ENCODE data around the gene SPTAN1.
"Not testable (repeated sequence)": the region's sequence is repeated elsewhere in the genome, so short reads cannot be mapped to it uniquely, and the experiment has no call there.

Gene SPTAN1

DNA sequence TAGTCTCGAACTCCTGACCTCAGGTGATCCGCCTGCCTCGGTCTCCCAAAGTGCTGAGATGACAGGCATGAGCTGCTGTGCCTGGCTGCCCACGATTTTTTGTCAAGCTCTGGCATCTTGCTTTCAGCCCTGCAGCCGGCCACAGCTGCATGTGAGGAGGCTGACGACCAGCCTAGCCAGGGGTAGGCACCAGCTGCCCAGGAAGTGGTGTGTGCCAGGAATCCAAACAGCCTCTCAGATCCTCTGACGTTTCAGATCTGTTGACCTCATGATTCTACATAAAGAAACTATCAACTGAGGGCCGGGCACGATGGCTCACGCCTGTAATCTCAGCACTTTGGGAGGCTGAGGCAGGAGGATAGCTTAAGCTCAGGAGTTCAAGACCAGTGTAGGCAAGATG is 85.3 kb downstream of the SPTAN1 start:
- no peak overlapping the region for H3K4me3 ChIP-seq (ENCODE audit: low read depth, low read length)
- DNase-seq (ENCODE audit: low read depth, low spot score), result peak; percentile 26
- in situ Hi-C loops (cut with HindIII; ENCODE audit: low sequenced_read_pairs), result no loop called here
- TF ChIP-seq, protein P1, sequence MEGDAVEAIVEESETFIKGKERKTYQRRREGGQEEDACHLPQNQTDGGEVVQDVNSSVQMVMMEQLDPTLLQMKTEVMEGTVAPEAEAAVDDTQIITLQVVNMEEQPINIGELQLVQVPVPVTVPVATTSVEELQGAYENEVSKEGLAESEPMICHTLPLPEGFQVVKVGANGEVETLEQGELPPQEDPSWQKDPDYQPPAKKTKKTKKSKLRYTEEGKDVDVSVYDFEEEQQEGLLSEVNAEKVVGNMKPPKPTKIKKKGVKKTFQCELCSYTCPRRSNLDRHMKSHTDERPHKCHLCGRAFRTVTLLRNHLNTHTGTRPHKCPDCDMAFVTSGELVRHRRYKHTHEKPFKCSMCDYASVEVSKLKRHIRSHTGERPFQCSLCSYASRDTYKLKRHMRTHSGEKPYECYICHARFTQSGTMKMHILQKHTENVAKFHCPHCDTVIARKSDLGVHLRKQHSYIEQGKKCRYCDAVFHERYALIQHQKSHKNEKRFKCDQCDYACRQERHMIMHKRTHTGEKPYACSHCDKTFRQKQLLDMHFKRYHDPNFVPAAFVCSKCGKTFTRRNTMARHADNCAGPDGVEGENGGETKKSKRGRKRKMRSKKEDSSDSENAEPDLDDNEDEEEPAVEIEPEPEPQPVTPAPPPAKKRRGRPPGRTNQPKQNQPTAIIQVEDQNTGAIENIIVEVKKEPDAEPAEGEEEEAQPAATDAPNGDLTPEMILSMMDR (IDR thresholded peaks at IDR 0.05; ENCODE audit: low read depth, low read length), result no peak

DNA sequence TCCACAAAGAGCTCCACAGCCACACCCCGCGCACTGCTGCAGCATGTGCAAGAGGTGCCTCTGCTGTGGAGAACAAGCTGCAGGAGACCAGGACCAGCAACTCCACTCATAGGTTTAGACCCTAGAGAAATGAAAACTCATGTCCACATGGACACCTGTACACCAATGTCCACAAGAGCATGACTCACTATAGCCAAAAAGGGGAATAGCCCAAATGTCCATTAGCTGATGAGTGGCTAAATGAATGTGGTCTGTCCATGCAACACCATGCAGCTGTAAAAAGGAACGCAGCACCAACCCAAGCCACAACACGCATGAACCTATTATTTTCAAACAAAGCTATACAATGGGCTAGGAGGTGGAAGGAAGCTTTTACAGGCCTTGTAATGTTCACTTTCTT is 86.2 kb downstream of the SPTAN1 start:
- TF ChIP-seq, protein P1 (IDR thresholded peaks at IDR 0.05; ENCODE audit: low read depth, low read length), result no peak

DNA sequence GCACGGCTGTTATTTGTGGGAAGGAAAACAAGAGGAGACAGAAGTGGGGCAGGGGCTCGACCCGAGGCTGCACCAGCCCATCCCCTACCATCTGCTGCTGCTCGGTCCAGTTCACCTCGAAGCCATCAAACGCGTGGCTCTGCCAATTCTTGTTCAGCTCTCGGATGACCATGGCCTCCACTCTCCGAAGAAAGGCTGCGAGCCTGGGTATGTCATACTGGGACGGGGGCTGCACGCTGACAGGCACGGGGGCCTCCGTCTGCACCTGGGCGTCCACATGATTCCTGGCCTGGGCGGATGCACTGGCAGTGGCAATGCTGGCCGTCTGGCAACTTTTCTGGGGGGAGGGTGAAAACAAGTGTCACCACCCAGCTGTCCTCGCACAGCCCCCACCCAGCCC is 88.2 kb downstream of the SPTAN1 start:
- DNase-seq (ENCODE audit: low read depth, low spot score), result no peak
- in situ Hi-C loops (cut with HindIII; ENCODE audit: low sequenced_read_pairs), result no loop called here
- H3K4me3 ChIP-seq (ENCODE audit: low read depth, low read length), result no peak overlapping the region
- TF ChIP-seq, protein P1 (IDR thresholded peaks at IDR 0.05; ENCODE audit: low read depth, low read length), result no peak

More for the DNA sequence above, 86.2 kb downstream of the SPTAN1 start:
- DNase-seq (ENCODE audit: low read depth, low spot score), result no peak
- H3K4me3 ChIP-seq (ENCODE audit: low read depth, low read length), result no peak overlapping the region
- in situ Hi-C loops (cut with HindIII; ENCODE audit: low sequenced_read_pairs), result no loop called here

DNA sequence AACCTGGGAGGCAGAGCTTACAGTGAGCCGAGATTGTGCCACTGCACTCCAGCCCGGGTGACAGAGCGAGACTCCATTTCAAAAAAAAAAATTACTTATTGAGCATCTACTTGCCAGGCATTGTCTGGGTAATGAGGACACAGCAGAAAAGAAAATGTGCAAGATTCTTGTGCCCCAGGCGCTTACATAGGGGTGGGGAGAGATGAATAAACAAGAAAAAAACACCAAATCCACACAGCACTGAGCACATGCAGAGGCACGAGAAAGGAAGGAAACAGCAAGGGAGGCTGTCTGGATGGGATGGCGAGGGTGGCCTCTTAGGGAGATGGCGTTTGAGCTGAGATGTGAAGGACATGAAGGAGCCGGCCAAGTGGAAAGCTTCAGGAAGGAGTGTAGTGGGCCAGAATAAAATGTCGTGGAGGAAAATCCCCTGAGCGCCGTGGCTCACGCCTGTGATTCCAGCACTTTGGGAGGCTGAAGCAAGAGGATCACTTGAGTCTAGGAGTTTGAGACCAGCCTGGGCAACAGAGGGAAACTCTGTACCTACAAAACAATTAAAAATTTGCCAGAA is 90.4 kb downstream of the SPTAN1 start:
- no peak for DNase-seq (ENCODE audit: low read depth, low spot score)
- H3K4me3 ChIP-seq (ENCODE audit: low read depth, low read length), result no peak overlapping the region
- TF ChIP-seq, protein P1 (IDR thresholded peaks at IDR 0.05; ENCODE audit: low read depth, low read length), result no peak
- in situ Hi-C loops (cut with HindIII; ENCODE audit: low sequenced_read_pairs), result no loop called here

DNA sequence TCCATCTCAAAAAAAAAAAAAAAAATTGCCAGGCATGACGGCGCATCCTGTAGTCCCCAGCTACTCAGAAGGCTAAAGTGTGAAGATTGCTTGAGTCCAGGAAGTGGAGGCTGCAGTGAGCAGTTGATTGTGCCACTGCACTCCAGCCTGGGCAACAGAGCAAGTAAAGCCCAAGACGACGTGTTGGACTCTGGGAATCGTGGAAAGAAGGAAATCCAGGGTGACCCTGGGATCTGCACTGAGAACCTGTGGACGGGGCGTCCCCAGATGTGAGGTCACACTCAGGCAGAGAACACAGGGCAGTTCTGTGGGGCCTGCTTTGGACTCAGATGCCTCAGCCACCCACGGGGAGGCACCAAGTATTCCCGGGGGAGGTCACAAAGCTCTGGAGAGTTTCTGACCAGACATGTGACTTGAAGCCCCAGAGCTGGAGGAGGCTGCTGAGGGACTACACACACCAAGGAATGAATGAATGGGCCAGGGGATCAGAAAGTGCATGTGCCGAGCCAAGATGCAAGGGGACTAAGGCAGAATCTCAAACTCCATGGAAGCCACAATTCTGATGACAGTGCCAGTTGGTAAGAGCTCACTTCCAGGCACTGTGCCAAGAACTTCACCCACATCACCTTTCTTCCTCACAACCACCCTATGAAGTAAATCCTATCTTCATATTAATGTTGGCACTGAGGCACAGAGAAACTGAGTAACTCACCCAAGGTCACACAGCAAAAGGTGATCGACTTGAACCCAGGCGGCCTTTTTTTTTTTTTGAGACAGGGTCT is 91.3 kb downstream of the SPTAN1 start:
- no peak overlapping the region for H3K4me3 ChIP-seq (ENCODE audit: low read depth, low read length)
- TF ChIP-seq, protein P1 (IDR thresholded peaks at IDR 0.05; ENCODE audit: low read depth, low read length), result no peak
- in situ Hi-C loops (cut with HindIII; ENCODE audit: low sequenced_read_pairs), result no loop called here
- no peak for DNase-seq (ENCODE audit: low read depth, low spot score)

DNA sequence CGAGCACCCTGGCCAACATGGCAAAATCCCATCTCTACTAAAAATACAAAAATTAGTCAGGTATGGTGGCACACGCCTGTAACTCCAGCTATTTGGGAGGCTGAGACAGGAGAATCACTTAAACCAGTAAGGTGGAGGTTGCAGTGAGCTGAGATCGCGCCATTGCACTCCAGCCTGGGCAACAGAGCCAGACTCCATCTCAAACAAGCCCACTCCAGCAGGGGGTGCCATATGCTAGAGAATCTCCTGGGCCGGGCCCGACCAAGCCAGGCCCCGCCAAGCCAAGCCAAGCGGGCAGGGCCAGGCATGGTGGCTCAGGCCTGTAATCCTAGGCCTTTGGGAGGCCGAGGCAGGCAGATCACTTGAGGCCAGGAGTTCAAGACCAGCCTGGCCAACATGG is 95.8 kb downstream of the SPTAN1 start:
- TF ChIP-seq, protein P1 (IDR thresholded peaks at IDR 0.05; ENCODE audit: low read depth, low read length), result peak; percentile 15
- in situ Hi-C loops (cut with HindIII; ENCODE audit: low sequenced_read_pairs); H3K4me3 ChIP-seq (ENCODE audit: low read depth, low read length); DNase-seq (ENCODE audit: low read depth, low spot score): not testable (repeated sequence)
